Astrocyte of the cerebellum (primary cell): ENCODE measurements around the gene ATP2B1.

Experiments
- DNase-seq: peaks from one replicate; pipeline ENCODE4 v3.0.0-alpha.2; 2011; ENCODE audit warnings: low read depth
- H3K4me3 ChIP-seq: 2 replicates; pipeline ENCODE4 v1.5.1; 2011; ENCODE audit warnings: mild to moderate bottlenecking, low read depth, low read length, moderate library complexity
- CTCF ChIP-seq: IDR thresholded peaks from 2 replicates; pipeline ENCODE4 v1.5.1; 2012; ENCODE audit warnings: low read length, low read depth, moderate library complexity, mild to moderate bottlenecking; ENCODE audit errors: missing control alignments
- in situ Hi-C: cut with HindIII; loops from 2 replicates; pipeline ENCODE4 v1.10.0; 2017; ENCODE audit warnings: low sequenced_read_pairs

Gene ATP2B1

GRCh38 chr12:89689306-89689705 lies 19.3 kb downstream of the ATP2B1 start:
- no peak for DNase-seq
- in situ Hi-C loops = no loop called here
- H3K4me3 ChIP-seq = no peak overlapping the region
- no peak for TF ChIP-seq CTCF

- DNase-seq = no peak
- TF ChIP-seq CTCF = no peak
- in situ Hi-C loops = no loop called here
- no peak overlapping the region for H3K4me3 ChIP-seq
These were observed 22.3 kb downstream of the ATP2B1 start for GRCh38 chr12:89686311-89686710.

- TF ChIP-seq CTCF = no peak
- no peak overlapping the region for H3K4me3 ChIP-seq
- no peak for DNase-seq
- in situ Hi-C loops = no loop called here
These were observed 23.2 kb downstream of the ATP2B1 start for GRCh38 chr12:89685363-89685972.

GRCh38 chr12:89684136-89684535 lies 24.5 kb downstream of the ATP2B1 start:
- in situ Hi-C loops = no loop called here
- H3K4me3 ChIP-seq = no peak overlapping the region
- no peak for DNase-seq
- TF ChIP-seq CTCF = no peak

GRCh38 chr12:89682284-89682683 lies 26.4 kb downstream of the ATP2B1 start:
- no peak for TF ChIP-seq CTCF
- H3K4me3 ChIP-seq = no peak overlapping the region
- in situ Hi-C loops = no loop called here
- no peak for DNase-seq

- H3K4me3 ChIP-seq = no peak overlapping the region
- in situ Hi-C loops = no loop called here
- no peak for DNase-seq
- no peak for TF ChIP-seq CTCF
These were observed 28.2 kb downstream of the ATP2B1 start for GRCh38 chr12:89680409-89680808.

- H3K4me3 ChIP-seq = no peak overlapping the region
- in situ Hi-C loops = no loop called here
- no peak for DNase-seq
- no peak for TF ChIP-seq CTCF
These were observed 29.0 kb downstream of the ATP2B1 start for GRCh38 chr12:89679631-89680030.
